GM08714 (cell line): ENCODE data around the gene ARHGAP22.

ENCODE experiments used
- H3K4me3 ChIP-seq: fragments of 200-500 bp; sonication (Bioruptor generic); 2 replicates; pipeline ENCODE4 v1.5.1; 2014; ENCODE audit warnings: mild to moderate bottlenecking, low read length, inconsistent platforms
- ZNF274 ChIP-seq: IDR thresholded peaks from 2 replicates; pipeline ENCODE4 v1.6.1; 2012; ENCODE audit warnings: mild to moderate bottlenecking, low read depth, low read length

The ARHGAP22 gene

GRCh38 chr10:48573045-48573444 is 31.8 kb downstream of the ARHGAP22 start:
- no peak overlapping the region for H3K4me3 ChIP-seq
- no peak for TF ChIP-seq ZNF274

GRCh38 chr10:48572414-48572813 is 32.5 kb downstream of the ARHGAP22 start:
- H3K4me3 ChIP-seq, result no peak overlapping the region
- TF ChIP-seq ZNF274, result no peak

DNA sequence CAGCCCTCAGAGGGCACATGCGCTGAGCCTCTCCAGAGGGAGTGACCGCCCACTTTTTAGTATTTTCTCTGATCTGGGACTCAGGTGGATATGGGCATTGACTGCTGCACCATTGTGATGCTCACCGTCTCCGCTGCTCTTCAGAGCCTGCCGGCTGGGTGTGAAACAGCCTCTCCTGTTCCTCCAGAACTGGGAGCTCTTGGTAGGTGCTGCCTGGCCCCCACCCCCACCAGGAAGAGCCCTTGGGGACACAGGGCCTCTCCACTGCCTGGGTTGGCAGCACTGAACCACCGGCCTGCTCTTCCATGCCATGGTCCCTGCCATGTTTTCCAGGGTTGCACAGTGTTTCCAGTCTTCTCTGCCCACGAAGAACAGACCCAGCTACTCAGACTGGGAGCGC is 36.3 kb downstream of the ARHGAP22 start:
- no peak for TF ChIP-seq ZNF274
- no peak overlapping the region for H3K4me3 ChIP-seq

GRCh38 chr10:48568131-48568530 is 36.7 kb downstream of the ARHGAP22 start:
- no peak for TF ChIP-seq ZNF274
- no peak overlapping the region for H3K4me3 ChIP-seq

DNA sequence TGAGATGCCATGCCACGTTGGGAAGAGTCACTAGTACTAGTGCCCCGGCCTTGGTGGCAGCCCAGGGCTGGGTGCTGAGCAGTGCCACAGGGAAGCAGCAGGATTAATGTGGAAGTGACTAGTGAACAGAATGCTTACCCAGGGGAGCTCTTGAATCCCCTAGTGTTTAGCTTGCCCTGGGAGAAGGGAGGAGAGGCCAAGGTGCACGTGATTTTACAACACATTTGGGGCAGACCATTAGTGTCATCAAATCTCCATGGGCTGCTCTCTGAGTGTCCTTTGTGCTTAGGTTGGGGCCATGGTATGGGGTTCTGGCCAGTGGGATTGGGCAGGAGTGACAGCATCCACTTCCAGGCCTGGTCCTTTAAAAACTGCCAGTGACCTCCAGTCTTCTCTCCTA is 37.5 kb downstream of the ARHGAP22 start:
- no peak for TF ChIP-seq ZNF274
- no peak overlapping the region for H3K4me3 ChIP-seq

DNA sequence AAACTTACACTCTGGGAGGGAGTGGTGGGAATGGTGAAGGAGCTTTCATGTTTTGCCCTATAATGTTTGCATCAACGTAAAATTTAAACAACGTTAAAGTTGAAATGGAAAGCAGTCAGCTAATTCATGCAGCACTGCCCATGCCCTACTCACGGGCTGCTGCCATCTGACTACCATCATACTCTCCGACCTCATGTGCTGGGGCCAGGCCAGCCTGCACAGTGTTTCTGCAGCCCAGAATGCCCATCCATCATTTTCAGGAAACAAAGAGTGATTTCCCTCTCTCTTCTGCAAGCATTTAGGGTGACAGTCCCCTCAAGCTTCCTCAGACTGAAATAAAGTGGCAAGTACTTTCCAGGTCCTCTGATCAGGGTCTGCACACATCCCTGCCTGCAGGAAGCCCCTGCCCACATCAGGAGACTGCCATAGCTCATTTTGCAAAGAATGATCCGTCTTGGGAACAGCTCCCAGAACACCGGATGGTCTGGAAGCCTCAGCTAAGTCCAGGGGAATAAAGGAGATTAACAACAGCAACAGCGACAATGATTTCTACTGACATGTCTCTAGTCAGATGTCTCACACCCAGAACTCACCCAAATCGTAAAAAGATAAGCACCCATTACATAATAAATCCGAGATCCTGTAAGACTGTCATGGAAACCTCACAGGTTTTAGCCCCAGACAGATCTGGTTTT is 40.3 kb downstream of the ARHGAP22 start:
- TF ChIP-seq ZNF274, result no peak

GRCh38 chr10:48557511-48558123 is 47.3 kb downstream of the ARHGAP22 start:
- no peak for TF ChIP-seq ZNF274
- no peak overlapping the region for H3K4me3 ChIP-seq

More for the DNA sequence above, 40.3 kb downstream of the ARHGAP22 start:
- no peak overlapping the region for H3K4me3 ChIP-seq

DNA sequence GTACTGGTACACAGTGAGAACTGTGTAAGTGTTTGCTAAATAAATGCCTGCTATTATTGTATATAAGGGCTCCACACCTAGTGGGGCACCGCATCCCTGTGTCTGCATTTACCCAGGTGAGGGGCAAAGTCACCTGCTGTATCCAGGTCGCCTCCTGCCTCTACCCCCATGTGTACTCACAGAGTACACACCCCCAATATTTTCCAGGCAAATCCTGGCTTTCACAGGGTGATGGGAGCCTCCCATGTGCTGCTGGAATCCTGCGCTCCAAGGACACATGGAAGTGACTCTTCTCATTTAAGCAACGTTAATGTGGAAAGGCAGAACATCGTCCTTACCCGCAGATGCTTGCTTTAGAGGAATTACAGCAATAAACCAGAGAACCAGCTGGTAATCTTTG is 48.2 kb downstream of the ARHGAP22 start:
- H3K4me3 ChIP-seq, result no peak overlapping the region
- TF ChIP-seq ZNF274, result no peak

- TF ChIP-seq ZNF274, result no peak
- no peak overlapping the region for H3K4me3 ChIP-seq
These were observed 48.8 kb downstream of the ARHGAP22 start for GRCh38 chr10:48556065-48556464.

- no peak for TF ChIP-seq ZNF274
- no peak overlapping the region for H3K4me3 ChIP-seq
These were observed 49.4 kb downstream of the ARHGAP22 start for GRCh38 chr10:48555310-48556042.

DNA sequence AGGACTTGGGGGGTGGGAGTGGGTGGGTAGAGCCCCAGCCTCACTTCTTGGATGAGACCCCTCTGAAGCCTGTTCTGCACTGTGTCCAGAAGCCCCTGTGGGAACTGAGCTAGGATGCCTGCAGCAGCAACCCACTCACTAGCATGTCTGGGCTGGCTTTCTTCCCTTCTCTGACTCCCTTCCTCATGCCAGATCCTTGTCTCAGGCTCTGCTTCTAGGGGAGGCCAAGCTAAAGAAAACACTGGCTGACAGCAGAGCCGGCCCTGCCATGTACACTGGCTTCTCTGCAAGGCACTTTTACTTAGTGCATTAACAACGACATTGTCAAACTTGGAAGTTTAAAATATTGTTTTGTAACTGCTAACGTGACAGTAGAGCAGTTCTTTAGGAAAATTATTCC is 50.2 kb downstream of the ARHGAP22 start:
- TF ChIP-seq ZNF274, result no peak
- no peak overlapping the region for H3K4me3 ChIP-seq

GRCh38 chr10:48554246-48554645 is 50.6 kb downstream of the ARHGAP22 start:
- no peak for TF ChIP-seq ZNF274
- no peak overlapping the region for H3K4me3 ChIP-seq

DNA sequence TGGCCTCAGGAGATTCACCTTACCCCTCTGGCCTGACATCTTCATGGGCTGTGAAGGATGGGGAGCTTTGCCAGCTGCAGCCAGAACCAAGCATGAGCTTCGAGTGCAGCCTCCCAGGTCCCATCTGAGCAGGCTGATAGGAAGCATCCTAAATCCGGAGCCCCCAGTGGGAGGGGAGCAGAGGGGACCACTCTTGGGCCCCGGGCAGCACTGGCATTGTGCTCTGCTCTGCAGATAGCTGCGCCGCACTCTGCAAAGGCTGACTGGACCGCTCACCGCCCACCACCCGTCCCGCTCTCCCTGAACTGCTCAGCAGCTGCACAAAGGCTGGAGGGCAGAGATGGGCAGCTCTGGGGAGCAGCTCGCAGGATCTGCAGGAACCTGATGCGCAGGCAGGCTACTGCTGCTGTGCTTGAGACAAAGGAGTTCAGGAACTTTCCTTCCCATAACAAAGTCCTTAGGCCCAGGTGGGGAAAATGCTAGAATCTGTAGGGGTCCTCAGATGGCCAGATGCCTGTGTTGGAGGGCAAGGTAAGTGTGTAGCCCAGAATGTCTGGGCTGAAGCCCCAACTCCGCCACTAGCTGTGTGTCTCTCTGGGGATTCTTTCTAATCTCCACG is 51.8 kb downstream of the ARHGAP22 start:
- H3K4me3 ChIP-seq, result no peak overlapping the region
- TF ChIP-seq ZNF274, result no peak

DNA sequence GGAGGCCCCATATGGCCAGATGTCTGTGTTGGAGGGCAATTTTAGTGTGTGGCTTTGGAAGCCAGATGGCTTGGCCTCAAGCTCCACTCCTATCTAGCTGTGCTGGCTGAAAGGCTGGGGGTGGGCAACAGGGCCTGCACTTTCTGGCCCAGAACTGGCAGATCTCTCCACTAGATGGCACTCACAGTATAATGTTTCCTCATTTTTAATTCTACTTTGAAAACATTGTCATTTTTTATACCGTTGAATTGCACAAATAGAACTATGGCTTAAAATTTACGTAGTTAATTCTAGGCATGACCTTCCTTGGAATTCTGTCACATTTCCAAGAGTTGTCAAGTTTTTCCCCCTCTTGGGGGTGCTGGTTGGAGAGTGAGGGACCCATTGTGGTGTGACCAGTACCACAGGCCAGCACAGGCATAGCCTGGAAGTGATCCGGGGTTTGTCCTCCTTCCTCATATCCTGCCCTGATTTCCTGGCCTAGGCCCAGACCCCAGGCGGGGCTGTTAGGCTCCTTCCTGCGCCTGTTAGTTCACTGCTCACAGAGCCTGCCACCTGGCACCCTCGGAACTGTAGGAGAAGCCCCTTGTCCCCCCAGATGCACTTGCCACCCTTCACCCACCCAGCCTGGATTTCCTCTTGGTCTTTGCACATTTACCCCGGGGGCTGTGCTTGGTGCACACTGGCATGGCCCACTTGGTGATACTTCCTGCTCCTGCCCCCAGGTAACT is 52.8 kb downstream of the ARHGAP22 start:
- no peak for TF ChIP-seq ZNF274
- no peak overlapping the region for H3K4me3 ChIP-seq
